Measurements from ENCODE around the gene FLRT1. TPM values are rescaled to one million over a fixed set of nuclear protein-coding genes. Genes with fewer than 3 reads are reported as not detected.

FLRT1 gene
- total RNA-seq, 1 donor from 2014 or later: 0.57 TPM

DNA sequence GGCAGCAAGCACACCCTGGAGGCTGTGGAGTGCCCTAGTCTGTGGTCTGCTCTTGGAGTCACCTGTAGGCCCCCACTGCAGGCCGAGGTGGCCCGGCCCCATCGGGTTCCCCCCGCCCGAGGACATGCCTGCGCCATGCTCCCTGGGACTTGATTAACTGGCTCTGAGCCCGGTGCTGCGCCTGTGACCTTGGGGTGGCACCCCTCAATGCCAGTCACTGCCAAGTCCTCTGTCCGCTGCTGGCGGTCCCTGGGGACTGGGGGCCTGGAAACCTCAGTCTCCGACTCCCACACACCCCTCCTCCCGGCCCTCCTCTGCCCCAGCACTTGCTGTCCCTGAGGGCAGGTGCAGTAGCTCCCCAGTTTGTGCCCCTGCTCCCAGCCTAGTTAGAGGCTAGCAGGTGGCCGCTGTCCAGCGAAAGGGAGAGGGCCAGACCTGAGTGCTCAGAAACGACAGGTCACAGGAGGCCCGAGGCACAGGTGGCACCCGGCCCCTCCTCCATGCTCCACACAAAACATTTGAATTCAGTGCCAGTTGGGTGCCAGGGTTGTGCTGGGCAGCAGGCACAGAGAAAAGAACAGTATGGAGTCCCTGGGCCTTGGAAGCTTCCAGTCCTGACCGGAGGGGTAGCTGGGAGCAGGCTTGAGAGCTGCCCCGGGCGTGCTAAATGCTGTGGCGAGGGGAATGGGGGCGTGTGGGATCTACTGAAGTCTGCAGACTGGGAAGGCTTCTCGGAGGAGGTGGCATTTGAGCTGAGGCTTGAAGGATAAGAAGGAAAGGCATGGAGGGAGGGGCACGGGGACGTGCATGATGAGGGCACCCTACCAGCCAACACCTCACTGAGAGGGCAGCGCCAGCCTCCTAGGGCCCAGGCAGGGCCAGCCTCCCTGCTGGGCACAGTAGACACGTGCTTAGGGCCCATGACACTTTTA is 16.4 kb upstream of the FLRT1 start:
- intact Hi-C loops (cut with DNase I): no loop called here
- ATAC-seq (peak; percentile 51), DNase-seq (ENCODE audit: missing footprints) (peak; percentile 75)

DNA sequence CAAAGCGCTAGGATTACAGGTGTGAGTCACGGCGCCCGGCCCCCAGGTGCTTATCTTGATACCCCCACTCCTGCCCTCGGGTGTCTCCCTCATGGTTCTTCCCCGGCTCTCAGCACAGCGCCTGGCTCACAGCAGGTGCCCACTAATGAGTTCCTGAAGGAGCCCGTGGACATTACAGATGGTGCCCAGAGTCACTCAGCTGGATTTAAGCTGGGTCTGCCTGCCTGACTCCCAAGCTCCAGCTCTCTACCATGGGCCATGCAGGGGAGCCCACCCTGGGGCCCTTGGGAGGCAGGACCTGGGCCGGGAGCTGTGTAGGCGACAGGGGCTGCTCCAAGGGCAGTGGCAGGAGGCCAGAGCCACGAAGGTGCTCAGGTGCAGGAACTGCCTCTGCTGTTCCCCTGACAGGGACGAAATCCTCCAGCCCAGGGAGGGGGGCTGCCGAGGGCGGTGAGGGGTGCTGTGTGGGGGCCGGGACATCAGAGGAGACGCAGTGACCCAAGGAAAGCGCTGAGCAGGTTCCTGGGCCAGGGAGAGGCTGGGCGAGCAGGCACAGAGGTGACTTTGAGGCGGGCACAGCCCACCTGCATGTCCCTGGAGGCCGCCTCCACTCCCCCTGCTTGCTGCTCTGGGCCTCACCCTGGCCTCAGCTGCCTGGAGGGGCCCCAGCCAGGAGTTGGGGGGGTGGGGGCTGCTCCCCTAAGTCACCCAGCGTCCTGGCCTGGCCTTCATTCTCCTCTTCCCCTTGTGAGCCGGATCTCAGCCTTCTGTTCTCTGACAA is 14.6 kb upstream of the FLRT1 start:
- intact Hi-C loops (cut with DNase I): no loop called here
- ATAC-seq (no peak), DNase-seq (ENCODE audit: missing footprints) (no peak)

DNA sequence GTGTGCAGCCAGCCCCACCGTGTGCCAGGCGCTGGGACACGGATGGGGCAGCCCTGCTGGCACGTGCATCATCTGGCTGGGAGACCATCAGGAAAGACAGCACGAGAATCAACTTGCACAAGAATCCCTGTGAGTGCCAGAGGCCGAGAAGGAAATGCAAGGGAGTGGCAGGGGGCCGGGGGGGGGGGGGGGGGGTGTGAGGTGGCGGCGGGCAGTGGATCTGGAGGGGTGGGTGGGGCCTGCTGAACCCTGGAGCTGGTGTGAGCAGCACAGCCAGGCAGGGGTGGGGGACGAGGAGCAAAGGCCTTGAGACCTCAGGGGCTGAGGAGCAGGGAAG is 14.0 kb upstream of the FLRT1 start:
- no peak for DNase-seq (ENCODE audit: missing footprints)
- intact Hi-C loops (cut with DNase I): no loop called here
- ATAC-seq: no peak

DNA sequence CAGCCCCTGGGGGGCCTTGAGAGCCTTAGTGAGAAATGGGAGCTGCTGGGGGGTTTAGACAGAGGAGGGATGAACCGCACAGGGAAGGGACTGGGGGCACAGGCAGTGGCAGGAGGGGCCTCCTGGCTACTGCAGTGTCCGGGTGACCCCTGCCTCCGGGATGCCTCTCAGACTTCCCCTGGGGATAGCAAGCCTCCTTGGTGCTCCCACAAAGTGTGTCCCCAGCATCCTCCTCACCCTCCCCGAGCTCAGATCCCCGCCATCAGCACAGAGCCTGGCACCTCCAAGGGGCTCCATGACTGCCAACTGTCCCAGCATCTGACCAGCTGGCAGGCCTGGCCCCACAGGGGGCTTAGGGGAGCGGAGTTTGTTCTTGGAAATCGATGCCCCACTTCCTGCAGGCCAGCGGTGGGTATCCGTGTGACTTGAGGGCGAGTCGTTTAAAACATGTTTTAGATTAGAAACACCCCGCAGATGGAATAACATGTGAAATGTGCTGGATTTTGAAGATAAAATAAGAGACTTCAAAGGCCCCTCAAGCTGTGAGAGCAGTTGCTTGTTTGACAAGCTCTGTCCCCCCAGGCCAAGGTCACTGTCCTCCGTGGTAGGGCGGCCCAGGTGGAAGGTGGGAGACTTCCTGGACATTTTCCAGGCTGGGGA is 13.5 kb upstream of the FLRT1 start:
- ATAC-seq (no peak), DNase-seq (ENCODE audit: missing footprints) (no peak)
- intact Hi-C loops (cut with DNase I): no loop called here

DNA sequence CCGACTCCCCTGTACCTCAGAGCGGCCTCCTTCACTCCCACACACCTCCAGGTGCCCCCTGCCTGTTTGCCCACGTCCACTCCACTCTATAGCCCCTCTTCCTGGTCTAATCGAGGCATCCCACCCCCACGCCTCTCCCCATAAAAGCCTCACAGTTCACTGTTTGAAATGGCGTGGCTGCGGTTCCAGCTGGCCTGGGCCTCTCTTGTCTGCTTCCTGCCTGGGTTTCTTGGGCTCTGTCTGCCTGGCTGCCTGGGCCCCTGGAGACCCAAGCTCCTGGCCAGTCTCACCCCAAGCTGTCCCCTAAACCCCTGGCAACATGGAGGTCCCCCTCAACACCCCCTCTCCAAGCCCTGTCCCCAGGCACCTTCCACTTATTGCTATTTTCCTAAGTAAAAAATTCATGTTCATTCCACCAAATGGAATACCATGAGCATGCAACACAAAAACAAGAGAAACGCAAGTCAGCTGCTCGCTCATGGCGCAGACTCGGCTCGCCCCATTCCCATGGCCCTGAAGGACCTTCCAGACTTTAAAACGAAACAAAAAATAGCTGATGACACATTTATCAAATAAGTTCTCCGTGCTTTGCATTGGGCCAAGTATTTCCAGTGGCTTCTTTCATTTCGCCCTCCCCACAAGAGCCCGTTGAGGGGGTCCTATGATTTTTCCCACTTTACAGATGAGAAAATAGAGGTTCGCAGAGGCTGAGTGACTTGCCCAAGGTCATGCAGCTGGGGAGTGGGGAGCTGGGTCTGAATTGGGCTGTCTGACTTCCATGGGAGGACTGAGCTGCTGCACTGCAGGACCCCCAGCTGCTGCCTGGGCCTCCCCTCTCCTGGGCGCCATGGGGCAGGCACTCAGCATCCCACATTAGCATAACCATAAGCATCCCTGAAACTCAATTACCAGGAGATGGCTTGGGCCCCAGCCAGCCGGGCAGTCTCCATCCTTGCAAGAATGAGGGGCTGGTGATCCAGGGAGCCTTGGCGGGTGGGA is 11.7 kb upstream of the FLRT1 start:
- DNase-seq (ENCODE audit: missing footprints): no peak
- no peak for ATAC-seq
- intact Hi-C loops (cut with DNase I): no loop called here

DNA sequence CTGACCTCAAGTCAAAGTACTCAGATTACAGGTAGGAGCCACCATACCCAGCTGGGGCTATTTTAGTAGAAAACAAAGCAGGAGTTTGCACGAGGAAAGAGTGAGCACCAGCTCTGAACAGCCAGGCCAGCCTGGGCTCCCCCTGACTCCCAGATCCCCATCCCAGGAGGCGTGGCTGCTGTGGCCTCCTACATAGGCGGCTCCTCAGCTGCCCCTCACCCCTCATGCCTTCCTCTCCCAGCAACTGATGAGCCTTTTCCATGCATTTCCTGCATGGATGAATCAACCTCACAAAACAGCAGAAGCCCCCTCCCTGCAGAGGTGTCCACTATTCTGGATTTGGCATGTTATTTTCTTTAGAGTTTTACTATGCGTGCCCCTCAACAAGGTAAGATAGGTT is 10.5 kb upstream of the FLRT1 start:
- intact Hi-C loops (cut with DNase I): no loop called here
- ATAC-seq (no peak), DNase-seq (ENCODE audit: missing footprints) (no peak)

DNA sequence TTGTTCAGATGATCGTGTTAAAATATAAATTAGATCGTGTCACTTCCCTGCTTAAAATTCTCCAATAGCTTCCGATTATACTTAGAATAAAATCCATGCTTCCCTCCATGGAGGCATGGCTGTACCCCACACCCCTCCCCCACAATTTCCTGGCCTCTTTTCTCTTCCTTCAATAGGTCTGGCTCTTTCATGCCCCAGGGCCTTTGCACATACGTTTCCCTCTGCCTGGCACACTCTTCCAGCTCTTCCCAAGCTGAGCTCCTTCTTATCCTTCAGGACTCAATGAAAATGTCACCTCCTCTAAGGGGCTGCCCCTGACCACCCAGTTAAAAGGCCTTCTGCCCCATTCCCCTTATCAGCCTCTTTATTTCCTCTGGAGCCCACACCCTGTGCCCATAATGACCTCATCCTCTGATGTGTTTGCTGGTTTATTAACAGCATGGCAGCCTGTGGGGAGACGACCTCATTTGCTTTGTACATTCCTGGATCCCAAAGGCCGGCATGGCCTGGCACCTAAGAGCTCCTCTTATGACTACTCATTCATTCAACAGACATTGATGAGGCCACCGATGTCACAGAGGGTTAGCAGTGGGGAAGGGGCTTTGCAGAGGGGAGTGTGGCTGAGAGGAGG is 9.0 kb upstream of the FLRT1 start:
- DNase-seq (ENCODE audit: missing footprints) (no peak), ATAC-seq (no peak)
- intact Hi-C loops (cut with DNase I): no loop called here

DNA sequence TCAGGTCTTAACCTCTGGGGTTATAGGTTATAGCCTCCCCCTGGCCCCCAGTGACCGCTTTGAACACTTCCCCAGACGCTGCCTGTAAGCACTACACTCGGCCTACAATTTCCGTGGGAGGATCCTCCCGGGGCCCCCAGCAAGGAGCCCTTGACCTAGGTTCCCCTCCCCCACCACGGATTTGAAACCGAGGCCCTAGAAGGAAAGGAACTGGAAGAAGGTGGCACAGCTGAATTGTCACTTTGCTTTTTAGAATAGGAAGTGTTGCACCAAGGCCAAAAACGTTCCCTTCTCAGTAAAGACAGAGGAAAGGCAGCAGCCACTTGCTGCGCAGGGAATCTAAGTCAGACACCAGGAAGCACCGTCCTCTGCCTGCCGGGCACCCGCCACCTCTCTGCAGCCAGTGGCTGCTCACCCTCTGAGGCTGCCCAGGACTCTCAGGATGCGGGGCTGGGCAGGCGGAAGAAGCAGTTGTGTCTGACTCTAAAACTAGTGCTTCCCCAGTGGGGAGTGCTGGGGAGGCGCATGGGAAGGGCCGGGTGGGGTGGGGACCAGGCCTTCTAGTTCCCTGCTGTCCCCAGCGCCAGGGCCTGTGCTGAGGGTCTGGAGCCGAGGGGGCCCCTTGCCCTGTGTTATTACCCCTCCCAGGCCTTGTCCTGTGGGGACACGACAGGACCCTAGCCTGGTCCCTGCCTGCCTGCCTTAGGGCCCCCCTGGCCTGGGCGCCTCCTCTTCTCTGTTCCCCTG is 7.9 kb upstream of the FLRT1 start:
- intact Hi-C loops (cut with DNase I): no loop called here
- DNase-seq (ENCODE audit: missing footprints) (no peak), ATAC-seq (no peak)

DNA sequence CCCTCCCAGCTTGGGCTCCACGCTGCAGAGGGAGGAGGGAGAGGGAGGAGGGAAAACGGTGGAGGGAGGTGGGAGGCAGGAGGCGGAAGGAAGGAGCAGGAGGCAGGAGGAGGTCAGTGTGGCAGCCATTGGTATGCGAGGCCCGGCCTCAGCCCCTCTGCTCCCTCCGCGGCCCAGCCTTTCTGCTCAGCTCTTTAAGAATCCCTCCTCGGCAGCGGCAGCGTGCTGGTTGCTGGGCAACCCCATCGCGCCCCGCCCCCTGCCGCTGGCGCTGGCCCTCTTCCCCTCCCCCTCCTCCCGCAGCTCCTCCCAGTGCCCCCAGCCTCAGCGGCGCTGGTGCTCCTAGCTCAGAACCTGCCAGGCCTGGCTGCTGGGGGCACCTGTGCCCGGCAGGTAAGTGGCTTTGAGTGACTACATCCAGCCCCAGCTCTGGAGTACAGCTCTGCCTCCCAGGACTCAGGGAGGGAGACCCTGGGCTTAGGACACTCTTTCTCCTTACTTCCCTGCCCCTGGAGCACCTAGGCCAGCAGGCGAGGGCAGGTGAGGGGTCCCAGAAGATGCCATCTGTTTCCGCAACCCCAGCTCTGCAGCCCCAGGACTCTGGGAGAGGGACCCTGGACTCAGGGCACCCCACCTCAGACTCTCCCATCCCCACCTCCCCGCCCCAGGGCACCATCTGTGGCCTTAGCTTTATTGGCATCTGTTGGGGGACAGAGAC is 7.2 kb upstream of the FLRT1 start:
- intact Hi-C loops (cut with DNase I): no loop called here
- DNase-seq (ENCODE audit: missing footprints): no peak
- no peak for ATAC-seq

DNA sequence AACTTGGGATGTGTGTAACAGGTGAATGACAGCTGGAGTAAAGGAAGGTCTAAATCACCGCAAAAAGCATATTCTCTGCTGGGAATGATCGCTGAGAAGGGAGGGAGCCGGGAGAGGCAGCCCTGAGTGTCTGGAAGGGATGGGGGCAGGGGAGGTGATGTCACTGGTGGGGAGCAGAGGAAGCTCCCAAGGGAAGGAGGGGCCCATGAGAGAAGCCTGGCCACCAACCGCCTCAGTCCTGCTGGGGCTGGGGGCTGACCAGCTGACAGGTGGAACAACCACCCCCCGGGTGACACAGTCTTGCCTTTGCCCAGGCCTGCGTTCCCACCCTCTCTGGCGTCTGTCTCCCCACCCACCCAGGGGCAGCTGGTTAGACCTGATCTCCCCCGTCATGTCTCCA is 6.0 kb upstream of the FLRT1 start:
- DNase-seq (ENCODE audit: missing footprints) (no peak), ATAC-seq (no peak)
- intact Hi-C loops (cut with DNase I): no loop called here

DNA sequence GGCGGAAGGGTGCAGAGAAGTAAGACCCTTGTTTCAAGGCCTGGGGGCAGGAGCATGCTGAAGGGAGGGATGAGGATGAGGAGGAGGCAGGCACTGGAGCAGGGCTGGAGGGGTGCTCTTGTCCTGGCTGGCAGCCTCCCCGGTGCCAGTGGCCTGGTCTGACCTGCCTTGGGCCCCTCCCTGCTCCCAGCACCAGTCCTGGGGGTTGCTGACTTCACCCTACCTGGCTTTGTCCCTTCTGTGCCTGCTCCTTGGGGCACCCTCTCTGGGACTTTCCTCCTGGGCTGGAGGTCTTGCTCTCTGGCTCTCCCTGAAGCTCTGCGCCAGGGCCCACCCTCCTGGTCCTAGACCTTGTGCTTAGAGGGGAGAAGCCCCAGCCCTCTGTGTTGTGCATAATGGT is 4.7 kb upstream of the FLRT1 start:
- no peak for ATAC-seq
- DNase-seq (ENCODE audit: missing footprints): no peak
- intact Hi-C loops (cut with DNase I): no loop called here

DNA sequence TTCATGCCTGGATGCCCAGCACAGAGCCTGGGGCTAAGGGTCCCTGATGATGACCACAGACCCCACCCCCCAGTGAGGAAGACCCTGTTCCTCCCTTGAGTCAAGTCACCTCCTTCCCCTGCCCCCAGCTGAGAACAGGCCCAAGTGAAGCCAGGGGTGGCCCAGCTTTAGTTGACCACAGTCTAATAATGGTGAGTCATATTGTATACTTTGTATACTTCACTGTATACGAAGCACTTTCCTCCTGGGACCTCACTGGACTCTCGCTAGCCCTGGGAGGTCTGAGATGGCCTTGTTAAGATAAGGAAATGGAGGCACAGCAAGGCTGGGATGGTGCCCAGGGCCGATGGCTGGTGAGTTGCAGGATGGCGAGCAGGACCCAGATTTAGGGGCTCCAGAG is 3.7 kb upstream of the FLRT1 start:
- ATAC-seq (no peak), DNase-seq (ENCODE audit: missing footprints) (no peak)
- intact Hi-C loops (cut with DNase I): no loop called here

DNA sequence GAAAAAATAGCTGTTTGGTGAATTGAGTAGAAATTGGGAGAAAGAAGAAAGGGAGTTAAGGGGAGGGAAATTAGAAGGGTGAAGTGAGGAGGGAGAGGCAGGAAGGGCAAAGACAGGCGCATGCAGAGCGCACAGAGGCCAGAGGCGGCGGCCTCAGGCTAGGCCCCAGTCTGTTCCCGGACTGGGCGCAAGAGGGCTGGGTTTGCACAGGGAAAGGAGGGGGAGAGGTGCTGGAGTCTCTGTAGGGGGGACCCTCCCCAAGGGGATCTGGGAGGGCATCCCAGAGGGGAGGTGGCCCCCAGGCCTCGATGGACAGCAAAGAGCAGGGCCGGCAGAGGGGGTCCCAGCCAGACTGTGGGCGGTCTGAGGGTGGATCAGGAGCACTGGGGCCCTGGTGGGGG is 1.3 kb upstream of the FLRT1 start:
- no peak for ATAC-seq
- no peak for DNase-seq (ENCODE audit: missing footprints)
- intact Hi-C loops (cut with DNase I): no loop called here

DNA sequence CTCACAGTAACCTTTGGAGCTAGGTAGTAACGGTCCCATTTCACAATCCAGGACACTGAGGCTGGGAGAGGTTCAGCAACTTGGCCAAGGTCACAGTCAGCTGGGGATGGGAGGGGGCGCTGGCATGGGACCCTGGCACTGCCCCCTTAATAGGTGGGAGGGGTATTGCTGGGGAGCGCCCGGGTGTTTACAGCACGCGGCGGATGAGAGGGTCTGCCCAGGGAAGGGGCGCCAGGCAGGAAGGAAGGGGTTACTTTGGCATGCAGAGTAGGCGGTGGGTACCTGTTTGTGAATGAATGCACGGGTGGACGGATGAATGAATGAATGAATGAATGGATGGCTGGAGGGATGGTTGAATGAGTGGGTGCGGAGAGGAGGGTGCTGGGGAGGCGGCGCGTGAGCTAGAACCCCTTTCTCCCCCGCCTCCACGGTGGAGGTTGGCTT is 628 bp upstream of the FLRT1 start:
- ATAC-seq (no peak), DNase-seq (ENCODE audit: missing footprints) (no peak)
- intact Hi-C loops (cut with DNase I): no loop called here

DNA sequence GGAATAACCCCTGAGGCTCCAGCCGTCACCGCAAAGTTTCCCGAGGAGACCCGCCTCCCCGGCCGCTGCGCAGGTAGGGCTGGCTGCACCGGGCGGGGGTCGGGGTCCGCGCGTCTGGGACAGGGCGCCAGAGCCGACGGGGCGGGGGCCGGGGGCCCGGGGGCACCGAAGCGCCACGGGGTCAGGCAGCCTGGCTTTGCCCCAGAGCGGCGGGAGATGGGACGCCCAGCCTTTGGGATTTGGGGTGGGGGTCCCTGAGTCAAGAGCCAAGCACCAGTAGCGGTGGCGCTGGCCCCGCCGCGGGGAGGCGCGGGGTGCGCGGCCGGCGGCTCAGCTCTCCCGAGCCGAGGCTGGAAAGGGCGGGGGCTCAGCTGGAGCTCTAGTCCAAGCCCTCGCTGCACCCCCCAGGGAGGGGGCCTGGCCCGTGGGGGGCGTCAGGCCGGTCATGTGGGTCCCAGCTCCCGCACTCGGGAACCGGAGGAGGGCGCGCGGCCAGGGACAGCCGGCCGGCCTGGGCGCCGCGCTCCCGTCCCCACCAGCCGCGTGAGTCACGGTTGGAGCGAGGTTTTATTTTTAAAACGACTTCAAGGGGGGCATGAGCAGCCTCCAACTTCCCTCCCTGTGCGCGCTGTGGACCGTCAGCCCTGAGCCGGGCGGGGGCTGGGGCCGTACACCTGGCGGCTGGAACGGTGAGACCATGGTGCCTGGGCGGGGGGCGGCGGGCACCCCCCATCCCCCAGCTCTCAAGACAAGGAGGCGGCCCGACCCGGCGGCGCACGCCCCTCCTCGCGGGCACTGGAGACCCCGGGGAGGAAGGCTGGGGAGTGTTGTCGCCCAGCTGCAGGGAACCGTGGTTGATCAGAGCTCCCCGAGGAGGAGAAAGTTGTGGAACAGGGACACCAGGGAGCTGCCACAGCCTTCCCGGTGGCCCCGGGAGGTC is 626 bp downstream of the FLRT1 start:
- intact Hi-C loops (cut with DNase I): no loop called here
- ATAC-seq (peak; percentile 69), DNase-seq (ENCODE audit: missing footprints) (no peak)

Measured in Right ventricle myocardium inferior (tissue), 1 donor.